Subcutaneous abdominal adipose tissue (tissue), 5 donors: ENCODE results near the gene MRPS15.
A peak's percentile ranks its signal among the peaks of the same experiment; 100 is the strongest.

Experiments
- H3K27ac ChIP-seq: one replicate; pipeline ENCODE4 v1.7.0; 2013; ENCODE audit warnings: low read depth, mild to moderate bottlenecking, inconsistent platforms, low read length, moderate library complexity
- H3K27me3 ChIP-seq, 5 donors: one replicate each; pipeline ENCODE4 v1.7.0; 2013; ENCODE audit warnings: low read length in 5 of 5, inconsistent platforms in 1 of 5; ENCODE audit not compliant: control insufficient read depth in 5 of 5, insufficient read depth in 4 of 5
- H3K36me3 ChIP-seq, 5 donors: one replicate each; pipeline ENCODE4 v1.7.0; 2013; ENCODE audit warnings: low read length in 5 of 5; ENCODE audit not compliant: control insufficient read depth in 5 of 5, insufficient read depth in 5 of 5
- H3K4me1 ChIP-seq, 5 donors: one replicate each; pipeline ENCODE4 v1.7.0; 2013; ENCODE audit warnings: low read length in 5 of 5, mild to moderate bottlenecking in 3 of 5, moderate library complexity in 1 of 5; ENCODE audit not compliant: control insufficient read depth in 5 of 5, insufficient read depth in 5 of 5
- H3K4me3 ChIP-seq, 5 donors: one replicate each; pipeline ENCODE4 v1.7.0; 2013; ENCODE audit warnings: low read length in 5 of 5, low read depth in 1 of 5
- H3K9ac ChIP-seq, 5 donors: one replicate each; pipeline ENCODE4 v1.7.0; 2013; ENCODE audit warnings: low read length in 5 of 5, mild to moderate bottlenecking in 4 of 5, moderate library complexity in 3 of 5
- H3K9me3 ChIP-seq, 5 donors: one replicate each; pipeline ENCODE4 v1.7.0; 2013; ENCODE audit warnings: low read length in 5 of 5; ENCODE audit not compliant: control insufficient read depth in 5 of 5
- donor health status: healthy.
- donor health status: healthy.
- donor health status: healthy.
- donor health status: healthy.
- donor health status: healthy.

Gene MRPS15

GRCh38 chr1:36450270-36450918 lies 13.8 kb downstream of the MRPS15 start, which contains the start of gene OSCP1:
OSCP1 (minus strand) TSS chr1:36450451; CDS start chr1:36450369, 82 bp downstream.
- no peaks in the 10 kb centered on the region for H3K27me3 ChIP-seq
- H3K4me3 ChIP-seq, result peak within 1 kb of the TSS; percentile 71 to 77 (median 74)
- peak within 1 kb of the TSS; percentile 48 to 93 (median 90) for H3K9ac ChIP-seq
- peaks cover 0 to 53% (median 28%) of the 10 kb centered on the region in 5 donors for H3K4me1 ChIP-seq
- no peaks in the 10 kb centered on the region for H3K9me3 ChIP-seq
- peak within 1 kb of the TSS; percentile 98 for H3K27ac ChIP-seq
- H3K36me3 ChIP-seq, result peaks cover 7 to 17% (median 13%) of the 10 kb centered on the region in 5 donors

- H3K4me1 ChIP-seq, result peaks cover 0 to 68% (median 33%) of the 10 kb centered on the region in 5 donors
- peak overlapping the region in 2 of 5 donors; percentile 18 to 26 for H3K4me3 ChIP-seq
- H3K36me3 ChIP-seq, result peaks cover 0 to 2% (median 0%) of the 10 kb centered on the region in 5 donors
- H3K9me3 ChIP-seq, result no peaks in the 10 kb centered on the region
- H3K27ac ChIP-seq, result peak overlapping the region; percentile 98
- peak overlapping the region in 2 of 5 donors; percentile 44 to 52 for H3K9ac ChIP-seq
- no peaks in the 10 kb centered on the region for H3K27me3 ChIP-seq
Observed at GRCh38 chr1:36448530-36449056, 15.6 kb downstream of the MRPS15 start.

- Histone ChIP-seq H3K4me1 (peaks cover 0 to 71% (median 33%) of the 10 kb centered on the region in 5 donors), H3K36me3 (no peaks in the 10 kb centered on the region), H3K27ac (peak overlapping the region; percentile 48), H3K27me3 (no peaks in the 10 kb centered on the region), H3K9me3 (no peaks in the 10 kb centered on the region), H3K4me3 (no peak overlapping the region), H3K9ac (no peak overlapping the region)
Observed at GRCh38 chr1:36447450-36447849, 16.7 kb downstream of the MRPS15 start.

- H3K9me3 ChIP-seq, result no peaks in the 10 kb centered on the region
- peaks cover 0 to 76% (median 33%) of the 10 kb centered on the region in 5 donors for H3K4me1 ChIP-seq
- no peaks in the 10 kb centered on the region for H3K27me3 ChIP-seq
- peak overlapping the region in 1 of 5 donors; percentile 34 for H3K9ac ChIP-seq
- H3K36me3 ChIP-seq, result no peaks in the 10 kb centered on the region
- peak overlapping the region; percentile 48 for H3K27ac ChIP-seq
- no peak overlapping the region for H3K4me3 ChIP-seq
Observed at GRCh38 chr1:36446746-36447145, 17.4 kb downstream of the MRPS15 start.

- Histone ChIP-seq H3K4me1 (peaks cover 0 to 75% (median 33%) of the 10 kb centered on the region in 5 donors), H3K9ac (peak overlapping the region in 1 of 5 donors; percentile 34), H3K36me3 (no peaks in the 10 kb centered on the region), H3K4me3 (no peak overlapping the region), H3K27me3 (no peaks in the 10 kb centered on the region), H3K9me3 (no peaks in the 10 kb centered on the region), H3K27ac (peak overlapping the region; percentile 48)
Observed at GRCh38 chr1:36446271-36446670, 17.9 kb downstream of the MRPS15 start.

GRCh38 chr1:36443297-36443696 lies 20.9 kb downstream of the MRPS15 start:
- Histone ChIP-seq H3K27me3 (no peaks in the 10 kb centered on the region), H3K36me3 (peaks cover 4 to 7% (median 6%) of the 10 kb centered on the region in 5 donors), H3K9me3 (no peaks in the 10 kb centered on the region), H3K4me3 (no peak overlapping the region), H3K4me1 (peaks cover 0 to 60% (median 21%) of the 10 kb centered on the region in 5 donors), H3K27ac (peak overlapping the region; percentile 11), H3K9ac (no peak overlapping the region)

- Histone ChIP-seq H3K27me3 (no peaks in the 10 kb centered on the region), H3K9me3 (no peaks in the 10 kb centered on the region), H3K27ac (peak overlapping the region; percentile 57), H3K4me3 (no peak overlapping the region), H3K9ac (peak overlapping the region in 1 of 5 donors; percentile 2), H3K4me1 (peaks cover 0 to 50% (median 18%) of the 10 kb centered on the region in 5 donors), H3K36me3 (peaks cover 4 to 12% (median 6%) of the 10 kb centered on the region in 5 donors)
Observed at GRCh38 chr1:36442337-36442736, 21.8 kb downstream of the MRPS15 start.

- H3K4me1 ChIP-seq, result peaks cover 0 to 37% (median 10%) of the 10 kb centered on the region in 5 donors
- no peaks in the 10 kb centered on the region for H3K27me3 ChIP-seq
- no peak overlapping the region for H3K27ac ChIP-seq
- H3K9ac ChIP-seq, result no peak overlapping the region
- H3K9me3 ChIP-seq, result no peaks in the 10 kb centered on the region
- H3K36me3 ChIP-seq, result peaks cover 5 to 17% (median 7%) of the 10 kb centered on the region in 5 donors
- H3K4me3 ChIP-seq, result no peak overlapping the region
Observed at GRCh38 chr1:36440646-36441045, 23.5 kb downstream of the MRPS15 start.

GRCh38 chr1:36440044-36440443 lies 24.1 kb downstream of the MRPS15 start:
- Histone ChIP-seq H3K9me3 (no peaks in the 10 kb centered on the region), H3K4me1 (peaks cover 0 to 32% (median 6%) of the 10 kb centered on the region in 5 donors), H3K4me3 (no peak overlapping the region), H3K27ac (no peak overlapping the region), H3K36me3 (peaks cover 5 to 17% (median 7%) of the 10 kb centered on the region in 5 donors), H3K27me3 (no peaks in the 10 kb centered on the region), H3K9ac (peak overlapping the region in 1 of 5 donors; percentile 41)

- peaks cover 5 to 17% (median 12%) of the 10 kb centered on the region in 5 donors for H3K36me3 ChIP-seq
- no peak overlapping the region for H3K9ac ChIP-seq
- H3K27me3 ChIP-seq, result no peaks in the 10 kb centered on the region
- no peak overlapping the region for H3K4me3 ChIP-seq
- H3K4me1 ChIP-seq, result peaks cover 0 to 20% (median 5%) of the 10 kb centered on the region in 5 donors
- H3K9me3 ChIP-seq, result no peaks in the 10 kb centered on the region
- H3K27ac ChIP-seq, result no peak overlapping the region
Observed at GRCh38 chr1:36438715-36439114, 25.5 kb downstream of the MRPS15 start.
